Measurements from ENCODE around the gene HS3ST3A1.

HS3ST3A1 gene

GRCh38 chr17:13595599-13595899 is 6.2 kb downstream of the HS3ST3A1 start:
- no peak overlapping the region for H2BK15ac ChIP-seq (ENCODE audit: low read depth, poor library complexity, severe bottlenecking)
- H3K18ac ChIP-seq (ENCODE audit: low read depth in 1 of 2, low read length in 2 of 2) = no peak overlapping the region
- no peak overlapping the region for H3K23ac ChIP-seq (ENCODE audit: low read length in 2 of 2)
- no peak overlapping the region for H4K8ac ChIP-seq (ENCODE audit: low read length)
- no peak overlapping the region for H3K4me2 ChIP-seq (ENCODE audit: low read length, poor library complexity, severe bottlenecking)
- peaks cover 2% of the 10 kb centered on the region for H3K4me1 ChIP-seq (ENCODE audit: control insufficient read depth, insufficient read depth, low read depth, low read length)
- H3K36me3 ChIP-seq (ENCODE audit: control insufficient read depth in 1 of 2, insufficient read depth in 2 of 2, low read depth in 1 of 2, low read length in 2 of 2) = no peaks in the 10 kb centered on the region
- H2AFZ ChIP-seq (ENCODE audit: low read depth, low read length) = no peak overlapping the region
- H3K27me3 ChIP-seq (ENCODE audit: control insufficient read depth in 1 of 2, insufficient read depth in 1 of 2, low read length in 2 of 2) = peaks cover 0 to 4% of the 10 kb centered on the region in 2 experiments
- 84% methylated on average over 4 of the region's 6 CpGs for WGBS
- no peak overlapping the region for H2AK5ac ChIP-seq (ENCODE audit: low read length, severe bottlenecking)
- no peak overlapping the region for H4K91ac ChIP-seq (ENCODE audit: low read length)
- no peak overlapping the region for H2BK12ac ChIP-seq (ENCODE audit: low read length in 2 of 2)
- H3K4ac ChIP-seq (ENCODE audit: low read depth in 1 of 2, low read length in 2 of 2) = no peak overlapping the region
- no peak overlapping the region for H2BK5ac ChIP-seq (ENCODE audit: low read depth, low read length, poor library complexity, severe bottlenecking)
- no peak overlapping the region for H2BK120ac ChIP-seq (ENCODE audit: low read depth, low read length)
- no peak overlapping the region for H3K14ac ChIP-seq (ENCODE audit: low read length in 2 of 2)
- no peak for DNase-seq
- H3K79me1 ChIP-seq (replicated peaks; ENCODE audit: low read length, poor library complexity, severe bottlenecking) = no peaks in the 10 kb centered on the region
- H3K4me3 ChIP-seq (ENCODE audit: insufficient read depth in 1 of 2, low read depth in 1 of 2, low read length in 2 of 2) = peak overlapping the region in 1 of 2 experiments; percentile 93
- H3K9me3 ChIP-seq (ENCODE audit: control insufficient read depth, low read length) = no peaks in the 10 kb centered on the region
- H3K9ac ChIP-seq (ENCODE audit: low read length) = peak overlapping the region; percentile 91
- H3K27ac ChIP-seq (ENCODE audit: low read length, poor library complexity, severe bottlenecking) = no peak overlapping the region

GRCh38 chr17:13594762-13595598 is 6.7 kb downstream of the HS3ST3A1 start:
- Histone ChIP-seq H3K23ac (ENCODE audit: low read length in 2 of 2) (no peak overlapping the region), H3K4me1 (ENCODE audit: control insufficient read depth, insufficient read depth, low read depth, low read length) (no peaks in the 10 kb centered on the region), H2AK5ac (ENCODE audit: low read length, severe bottlenecking) (no peak overlapping the region), H3K4ac (ENCODE audit: low read depth in 1 of 2, low read length in 2 of 2) (no peak overlapping the region), H2AFZ (ENCODE audit: low read depth, low read length) (no peak overlapping the region), H3K9me3 (ENCODE audit: control insufficient read depth, low read length) (no peaks in the 10 kb centered on the region), H3K27me3 (ENCODE audit: control insufficient read depth in 1 of 2, insufficient read depth in 1 of 2, low read length in 2 of 2) (peaks cover 0 to under 1% of the 10 kb centered on the region in 2 experiments), H2BK12ac (ENCODE audit: low read length in 2 of 2) (no peak overlapping the region), H3K18ac (ENCODE audit: low read depth in 1 of 2, low read length in 2 of 2) (no peak overlapping the region), H2BK120ac (ENCODE audit: low read depth, low read length) (no peak overlapping the region), H3K4me3 (ENCODE audit: insufficient read depth in 1 of 2, low read depth in 1 of 2, low read length in 2 of 2) (peak overlapping the region in 1 of 2 experiments; percentile 93), H3K4me2 (ENCODE audit: low read length, poor library complexity, severe bottlenecking) (no peak overlapping the region), H3K36me3 (ENCODE audit: control insufficient read depth in 1 of 2, insufficient read depth in 2 of 2, low read depth in 1 of 2, low read length in 2 of 2) (no peaks in the 10 kb centered on the region), H3K9ac (ENCODE audit: low read length) (peak overlapping the region; percentile 91), H2BK5ac (ENCODE audit: low read depth, low read length, poor library complexity, severe bottlenecking) (no peak overlapping the region), H3K79me1 (replicated peaks; ENCODE audit: low read length, poor library complexity, severe bottlenecking) (no peaks in the 10 kb centered on the region), H3K14ac (ENCODE audit: low read length in 2 of 2) (no peak overlapping the region), H4K8ac (ENCODE audit: low read length) (no peak overlapping the region), H3K27ac (ENCODE audit: low read length, poor library complexity, severe bottlenecking) (no peak overlapping the region), H2BK15ac (ENCODE audit: low read depth, poor library complexity, severe bottlenecking) (no peak overlapping the region), H4K91ac (ENCODE audit: low read length) (no peak overlapping the region)
- 17% methylated on average over 8 of the region's 10 CpGs for WGBS
- peak; percentile 86 for DNase-seq

GRCh38 chr17:13594310-13594709 is 7.4 kb downstream of the HS3ST3A1 start:
- Histone ChIP-seq H2BK15ac (ENCODE audit: low read depth, poor library complexity, severe bottlenecking) (no peak overlapping the region), H3K27ac (ENCODE audit: low read length, poor library complexity, severe bottlenecking) (no peak overlapping the region), H3K4me1 (ENCODE audit: control insufficient read depth, insufficient read depth, low read depth, low read length) (no peaks in the 10 kb centered on the region), H2BK120ac (ENCODE audit: low read depth, low read length) (no peak overlapping the region), H2BK12ac (ENCODE audit: low read length in 2 of 2) (peak overlapping the region in 1 of 2 experiments; percentile 59), H3K23ac (ENCODE audit: low read length in 2 of 2) (no peak overlapping the region), H3K4me3 (ENCODE audit: insufficient read depth in 1 of 2, low read depth in 1 of 2, low read length in 2 of 2) (no peak overlapping the region), H3K9me3 (ENCODE audit: control insufficient read depth, low read length) (no peaks in the 10 kb centered on the region), H4K8ac (ENCODE audit: low read length) (peak overlapping the region; percentile 38), H3K18ac (ENCODE audit: low read depth in 1 of 2, low read length in 2 of 2) (peak overlapping the region in 1 of 2 experiments; percentile 60), H3K27me3 (ENCODE audit: control insufficient read depth in 1 of 2, insufficient read depth in 1 of 2, low read length in 2 of 2) (no peaks in the 10 kb centered on the region), H4K91ac (ENCODE audit: low read length) (peak overlapping the region; percentile 47), H3K36me3 (ENCODE audit: control insufficient read depth in 1 of 2, insufficient read depth in 2 of 2, low read depth in 1 of 2, low read length in 2 of 2) (no peaks in the 10 kb centered on the region), H3K79me1 (replicated peaks; ENCODE audit: low read length, poor library complexity, severe bottlenecking) (no peaks in the 10 kb centered on the region), H2AFZ (ENCODE audit: low read depth, low read length) (no peak overlapping the region), H3K4ac (ENCODE audit: low read depth in 1 of 2, low read length in 2 of 2) (no peak overlapping the region), H3K4me2 (ENCODE audit: low read length, poor library complexity, severe bottlenecking) (no peak overlapping the region), H2AK5ac (ENCODE audit: low read length, severe bottlenecking) (no peak overlapping the region), H3K14ac (ENCODE audit: low read length in 2 of 2) (no peak overlapping the region), H3K9ac (ENCODE audit: low read length) (peak overlapping the region; percentile 91), H2BK5ac (ENCODE audit: low read depth, low read length, poor library complexity, severe bottlenecking) (no peak overlapping the region)
- WGBS = 89% methylated on average over 5 of the region's 5 CpGs
- peak; percentile 16 for DNase-seq

GRCh38 chr17:13593757-13594156 is 8.0 kb downstream of the HS3ST3A1 start:
- no peaks in the 10 kb centered on the region for H3K36me3 ChIP-seq (ENCODE audit: control insufficient read depth in 1 of 2, insufficient read depth in 2 of 2, low read depth in 1 of 2, low read length in 2 of 2)
- no peak overlapping the region for H2BK5ac ChIP-seq (ENCODE audit: low read depth, low read length, poor library complexity, severe bottlenecking)
- H4K91ac ChIP-seq (ENCODE audit: low read length) = no peak overlapping the region
- no peak overlapping the region for H2AFZ ChIP-seq (ENCODE audit: low read depth, low read length)
- no peak overlapping the region for H3K4me2 ChIP-seq (ENCODE audit: low read length, poor library complexity, severe bottlenecking)
- no peaks in the 10 kb centered on the region for H3K79me1 ChIP-seq (replicated peaks; ENCODE audit: low read length, poor library complexity, severe bottlenecking)
- peak overlapping the region in 1 of 2 experiments; percentile 56 for H3K23ac ChIP-seq (ENCODE audit: low read length in 2 of 2)
- H3K4me1 ChIP-seq (ENCODE audit: control insufficient read depth, insufficient read depth, low read depth, low read length) = no peaks in the 10 kb centered on the region
- no peak overlapping the region for H2BK15ac ChIP-seq (ENCODE audit: low read depth, poor library complexity, severe bottlenecking)
- H3K18ac ChIP-seq (ENCODE audit: low read depth in 1 of 2, low read length in 2 of 2) = no peak overlapping the region
- H3K27me3 ChIP-seq (ENCODE audit: control insufficient read depth in 1 of 2, insufficient read depth in 1 of 2, low read length in 2 of 2) = no peaks in the 10 kb centered on the region
- peak overlapping the region in 1 of 2 experiments; percentile 59 for H2BK12ac ChIP-seq (ENCODE audit: low read length in 2 of 2)
- H3K4ac ChIP-seq (ENCODE audit: low read depth in 1 of 2, low read length in 2 of 2) = no peak overlapping the region
- DNase-seq = peak; percentile 56
- no peak overlapping the region for H3K14ac ChIP-seq (ENCODE audit: low read length in 2 of 2)
- H3K9ac ChIP-seq (ENCODE audit: low read length) = peak overlapping the region; percentile 91
- no peaks in the 10 kb centered on the region for H3K9me3 ChIP-seq (ENCODE audit: control insufficient read depth, low read length)
- no peak overlapping the region for H3K4me3 ChIP-seq (ENCODE audit: insufficient read depth in 1 of 2, low read depth in 1 of 2, low read length in 2 of 2)
- H2BK120ac ChIP-seq (ENCODE audit: low read depth, low read length) = no peak overlapping the region
- no peak overlapping the region for H3K27ac ChIP-seq (ENCODE audit: low read length, poor library complexity, severe bottlenecking)
- no peak overlapping the region for H4K8ac ChIP-seq (ENCODE audit: low read length)
- 61% methylated on average over 10 of the region's 10 CpGs for WGBS
- no peak overlapping the region for H2AK5ac ChIP-seq (ENCODE audit: low read length, severe bottlenecking)
